ENCODE measurements around the gene ENTPD7.
"Not testable (repeated sequence)": the region's sequence is repeated elsewhere in the genome, so short reads cannot be mapped to it uniquely, and the experiment has no call there.

The ENTPD7 gene

DNA sequence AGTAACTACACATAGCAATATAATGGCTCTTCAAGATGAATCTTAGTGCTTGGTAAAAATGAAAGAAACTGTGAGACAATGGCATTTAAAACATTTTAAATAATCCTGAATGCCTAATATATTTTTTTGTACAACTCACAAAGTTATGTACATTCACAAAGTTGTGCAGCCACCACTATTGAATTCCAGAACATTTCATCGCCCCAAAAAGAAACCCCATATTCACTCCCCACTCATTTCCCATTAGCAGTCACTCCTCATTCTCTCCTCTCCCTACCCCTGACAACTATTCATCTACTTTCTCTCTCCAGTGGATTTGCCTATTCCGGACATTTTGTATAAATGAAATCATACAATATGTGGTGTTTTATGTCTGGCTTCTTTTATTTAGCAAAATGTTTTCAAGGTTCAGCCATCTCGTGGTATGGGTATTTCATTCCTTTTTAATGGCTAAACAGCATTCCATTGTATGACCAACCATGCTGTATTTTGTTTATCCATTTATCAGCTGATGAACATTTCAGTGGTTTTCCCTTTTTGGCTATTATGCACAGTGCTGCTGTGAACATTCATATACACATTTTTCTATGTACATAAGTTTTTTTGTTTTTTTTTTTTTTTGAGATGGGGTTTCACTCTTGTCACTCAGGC is 34.7 kb downstream of the ENTPD7 start:
- DNase-seq, result no peak

DNA sequence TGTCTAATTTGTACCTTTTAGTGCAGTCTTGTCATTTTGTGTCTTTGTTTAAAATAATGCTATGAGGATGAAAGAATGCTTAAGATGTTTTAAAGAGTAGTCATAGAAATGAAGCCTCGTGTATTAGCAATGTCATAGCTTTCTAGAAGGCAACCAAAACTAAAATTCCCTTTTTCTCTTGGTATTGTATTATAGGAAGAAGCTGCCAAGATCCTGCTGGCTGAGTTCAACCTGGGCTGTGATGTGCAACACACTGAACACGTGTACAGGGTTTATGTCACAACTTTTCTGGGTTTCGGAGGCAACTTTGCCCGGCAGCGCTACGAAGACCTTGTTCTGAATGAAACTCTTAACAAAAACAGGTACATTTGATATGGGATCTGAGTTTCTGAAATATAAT is 36.5 kb downstream of the ENTPD7 start:
- DNase-seq, result no peak

DNA sequence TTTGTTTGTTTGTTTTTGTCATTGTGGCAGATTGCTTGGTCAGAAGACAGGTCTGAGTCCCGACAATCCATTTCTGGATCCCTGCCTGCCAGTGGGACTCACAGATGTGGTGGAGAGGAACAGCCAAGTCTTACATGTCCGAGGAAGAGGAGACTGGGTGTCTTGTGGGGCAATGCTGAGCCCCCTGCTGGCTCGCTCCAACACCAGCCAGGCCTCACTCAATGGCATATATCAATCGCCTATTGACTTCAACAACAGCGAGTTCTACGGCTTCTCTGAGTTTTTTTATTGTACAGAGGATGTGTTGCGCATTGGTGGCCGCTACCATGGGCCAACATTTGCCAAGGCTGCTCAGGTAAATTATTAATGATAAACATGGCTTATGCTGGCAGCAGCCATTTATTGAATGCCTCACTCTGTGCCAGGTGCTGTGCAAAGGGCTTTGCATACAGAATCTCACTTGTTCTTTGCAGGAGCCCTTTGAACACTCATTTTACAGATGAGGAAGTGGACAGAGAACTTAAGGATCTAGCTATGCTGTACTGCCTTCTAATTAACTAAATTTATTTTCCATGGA is 39.3 kb downstream of the ENTPD7 start:
- no peak for DNase-seq

DNA sequence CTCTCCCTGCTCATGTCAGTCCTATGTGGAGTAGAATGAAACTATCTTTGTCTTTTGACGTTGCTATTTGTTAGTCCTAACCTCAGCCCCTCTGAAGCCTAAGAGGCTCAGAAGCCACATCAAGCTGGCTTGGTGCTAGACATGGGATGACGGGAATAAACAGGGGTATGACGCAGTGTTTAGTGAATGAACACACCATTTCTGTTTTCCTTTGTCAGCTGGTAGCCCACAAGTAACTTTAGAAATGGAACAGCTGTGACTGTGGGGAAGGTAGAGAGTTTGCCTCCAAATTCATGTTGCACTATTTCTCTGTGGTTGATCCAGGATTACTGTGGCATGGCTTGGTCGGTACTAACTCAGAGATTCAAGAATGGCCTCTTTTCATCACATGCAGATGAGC is 41.3 kb downstream of the ENTPD7 start:
- DNase-seq, result no peak

GRCh38 chr10:99708428-99709012 is 49.2 kb downstream of the ENTPD7 start:
- DNase-seq, result no peak

- no peak for DNase-seq
Observed at GRCh38 chr10:99709480-99710229, 50.3 kb downstream of the ENTPD7 start.

DNA sequence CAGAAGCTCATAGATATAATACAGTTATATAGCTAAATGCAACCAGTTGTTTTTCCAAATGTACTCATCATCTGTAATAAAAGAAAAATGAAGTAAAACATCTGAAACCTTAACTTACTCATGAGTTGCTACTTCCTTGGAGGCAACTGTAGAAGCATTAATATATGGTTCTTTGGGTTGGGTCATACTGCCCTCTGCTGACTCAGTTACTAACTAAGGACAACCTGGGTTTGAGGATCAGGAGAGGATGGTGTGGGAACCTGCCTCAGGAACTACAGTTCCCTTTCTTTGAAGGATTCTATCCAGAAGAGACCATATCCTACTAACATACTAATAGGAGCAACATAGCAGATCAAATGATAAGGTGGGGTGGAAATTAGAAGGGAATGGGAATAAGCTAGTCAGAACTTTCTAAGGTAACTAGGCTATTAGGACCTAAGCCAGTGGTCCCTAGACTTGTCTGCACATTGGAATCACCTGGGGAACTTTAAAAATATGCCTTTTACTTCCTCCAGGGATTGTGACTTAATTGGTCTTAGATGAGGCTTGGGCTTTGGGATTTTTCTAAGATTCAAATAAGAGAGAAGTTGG is 51.9 kb downstream of the ENTPD7 start:
- no peak for DNase-seq

DNA sequence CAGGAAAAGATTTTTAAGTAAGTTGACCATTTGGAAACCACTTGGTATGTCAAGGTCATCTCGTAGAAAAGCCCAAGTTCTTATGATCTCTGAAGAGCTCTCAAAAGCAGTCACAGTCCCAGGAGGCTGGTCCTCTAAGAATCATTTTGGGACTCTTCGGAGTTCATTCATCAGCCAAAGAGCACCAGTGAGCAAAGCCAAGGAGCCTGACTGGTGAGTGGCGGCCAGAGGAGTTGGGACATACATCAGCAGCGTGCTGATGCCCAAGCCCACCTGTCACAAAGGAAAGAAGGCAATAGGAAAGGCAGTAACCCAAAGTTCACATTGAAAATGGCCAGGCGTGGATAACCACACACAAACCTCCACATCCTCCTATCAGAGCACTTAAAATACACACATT is 55.1 kb downstream of the ENTPD7 start:
- DNase-seq, result no peak

DNA sequence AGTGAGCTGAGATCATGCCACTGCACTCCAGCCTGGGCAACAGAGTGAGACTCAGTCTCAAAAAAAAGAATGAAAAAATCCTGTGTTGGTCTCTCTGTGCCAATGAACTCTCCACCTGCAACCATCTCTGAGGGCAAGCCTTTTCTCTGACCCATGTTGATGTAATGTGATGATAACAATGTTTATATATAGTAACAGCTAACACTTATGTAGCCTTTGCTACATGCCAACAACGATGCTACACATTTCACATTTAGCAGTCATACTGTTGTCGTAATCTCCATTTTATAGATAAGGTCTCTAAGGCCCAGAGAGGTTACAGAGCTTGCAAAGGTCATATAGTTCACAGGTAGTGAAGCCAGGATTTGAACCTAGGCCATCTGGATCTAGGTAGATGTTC is 61.1 kb downstream of the ENTPD7 start:
- DNase-seq, result no peak

GRCh38 chr10:99730026-99730425 is 70.7 kb downstream of the ENTPD7 start:
- DNase-seq, result no peak

GRCh38 chr10:99731306-99732032 is 72.2 kb downstream of the ENTPD7 start:
- no peak for DNase-seq

DNA sequence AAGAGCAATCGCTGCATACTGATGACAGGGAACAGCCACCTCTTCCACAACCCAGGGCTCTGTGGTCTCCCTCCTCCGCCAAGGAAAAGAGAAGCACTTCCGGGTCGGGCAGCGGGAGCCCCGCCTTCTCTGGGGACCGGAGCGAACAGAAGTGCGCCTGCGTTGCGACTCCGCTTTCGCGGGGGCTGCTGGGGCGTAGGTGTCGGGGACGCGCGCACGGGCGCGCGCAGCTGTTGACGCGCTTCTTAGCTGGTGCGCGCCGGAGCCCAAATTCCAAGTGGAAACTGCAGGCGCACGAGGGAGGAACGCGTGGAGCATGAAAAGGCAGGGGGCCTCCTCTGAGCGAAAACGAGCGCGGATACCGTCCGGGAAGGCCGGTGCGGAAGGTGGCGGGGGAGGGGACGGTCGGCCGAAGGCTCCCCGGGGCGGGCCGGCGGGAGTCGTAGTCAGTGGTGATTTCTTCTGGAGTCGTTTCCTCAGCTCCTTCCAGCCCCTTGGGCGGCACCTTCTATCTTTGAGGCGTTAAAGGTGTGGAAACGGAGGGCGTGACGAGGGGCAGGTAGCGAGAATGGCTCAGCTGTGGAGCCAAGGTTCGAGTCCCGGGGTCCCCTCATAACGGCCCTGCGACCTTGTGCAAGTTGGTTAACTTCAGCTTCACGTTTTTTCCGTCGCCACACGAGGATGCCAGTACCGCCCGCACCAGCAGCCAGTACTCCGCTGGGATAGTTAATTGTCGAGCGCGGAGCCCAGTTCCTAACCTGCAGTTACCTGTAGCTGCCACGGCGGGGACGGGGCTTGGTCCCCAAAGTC is 72.9 kb downstream of the ENTPD7 start, which contains the start of the genes COX15 and CUTC:
Gene COX15 (minus strand): TSS at position 95 of the 810 bp plus-strand sequence. CDS start 78 bp downstream, at position 17.
Gene CUTC (plus strand): TSS at position 202 of the 810 bp plus-strand sequence. CDS start 115 bp downstream, at position 317.
- peak; percentile 64 to 97 (median 94) for DNase-seq

DNA sequence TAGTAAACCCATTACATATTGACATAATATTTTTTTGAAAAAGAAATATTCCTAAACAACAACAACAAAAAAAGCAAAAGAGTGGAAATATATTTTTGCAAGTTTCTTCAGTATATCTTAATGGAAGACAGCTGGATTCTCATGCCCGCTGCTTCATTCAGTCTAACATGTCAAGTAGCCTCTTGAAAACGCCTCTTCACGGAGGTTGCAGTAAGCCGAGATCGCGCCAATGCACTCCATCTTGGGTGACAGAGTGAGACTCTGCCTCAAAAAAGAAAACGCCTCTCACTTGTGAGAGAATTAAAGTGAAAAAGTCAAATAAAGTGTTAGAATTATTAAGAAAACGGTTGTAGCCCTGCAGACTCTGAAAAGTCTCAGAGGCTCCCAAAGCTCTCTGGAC is 74.1 kb downstream of the ENTPD7 start:
- peak in 1 of 14 donors; percentile 8 for DNase-seq

- DNase-seq, result not testable (repeated sequence)
Observed at GRCh38 chr10:99734111-99734510, 74.8 kb downstream of the ENTPD7 start.

- no peak for DNase-seq
Observed at GRCh38 chr10:99740260-99740659, 81.0 kb downstream of the ENTPD7 start.

DNA sequence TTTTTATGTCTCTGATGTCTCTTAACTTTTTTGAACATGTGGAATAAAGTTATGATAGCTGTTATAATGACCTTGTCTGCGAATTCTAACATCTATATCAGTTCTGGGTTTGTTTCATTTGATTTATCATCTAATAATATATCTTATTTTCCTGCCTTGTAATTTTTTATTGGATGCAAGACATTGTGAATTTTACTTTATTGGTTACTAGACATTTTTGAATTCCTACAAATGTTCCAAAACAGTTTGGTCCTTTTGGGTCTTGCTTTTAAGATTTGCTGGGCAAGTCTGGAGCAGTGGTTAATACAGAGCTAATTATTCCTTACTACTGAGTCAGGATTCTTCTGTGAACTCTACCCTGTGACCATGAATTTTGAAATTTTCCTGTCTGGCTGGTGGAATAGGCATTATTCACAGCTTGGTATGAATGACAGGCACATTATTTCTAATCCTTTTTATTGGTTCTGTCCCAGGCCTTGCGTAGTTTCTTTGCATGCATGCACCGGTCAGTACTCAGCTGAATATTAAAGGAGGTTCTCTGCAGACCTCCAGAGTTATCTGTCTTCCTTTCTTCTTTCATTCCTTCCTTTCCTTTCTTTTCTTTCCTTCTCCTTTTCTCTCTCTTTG is 81.7 kb downstream of the ENTPD7 start:
- no peak for DNase-seq

- no peak for DNase-seq
Observed at GRCh38 chr10:99742254-99742653, 82.9 kb downstream of the ENTPD7 start.

DNA sequence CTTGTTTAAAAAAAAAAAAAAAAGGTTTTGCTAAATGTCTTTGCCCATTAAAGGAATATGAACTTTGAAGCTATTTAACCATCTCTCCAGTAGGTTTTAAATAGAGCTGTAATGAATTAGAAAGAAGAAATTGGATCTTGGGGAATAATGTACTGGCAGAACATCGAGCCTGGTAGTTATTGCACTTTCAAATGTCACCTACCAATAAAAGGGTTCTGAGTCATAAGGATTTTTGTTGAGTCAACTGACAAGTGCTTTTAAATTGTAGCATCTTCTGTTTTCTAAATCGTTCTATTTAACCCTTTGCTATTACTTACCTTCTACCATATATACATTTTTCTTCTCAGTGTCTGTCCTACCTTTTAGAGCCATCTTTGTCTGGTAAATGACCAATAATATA is 83.4 kb downstream of the ENTPD7 start:
- no peak for DNase-seq

DNA sequence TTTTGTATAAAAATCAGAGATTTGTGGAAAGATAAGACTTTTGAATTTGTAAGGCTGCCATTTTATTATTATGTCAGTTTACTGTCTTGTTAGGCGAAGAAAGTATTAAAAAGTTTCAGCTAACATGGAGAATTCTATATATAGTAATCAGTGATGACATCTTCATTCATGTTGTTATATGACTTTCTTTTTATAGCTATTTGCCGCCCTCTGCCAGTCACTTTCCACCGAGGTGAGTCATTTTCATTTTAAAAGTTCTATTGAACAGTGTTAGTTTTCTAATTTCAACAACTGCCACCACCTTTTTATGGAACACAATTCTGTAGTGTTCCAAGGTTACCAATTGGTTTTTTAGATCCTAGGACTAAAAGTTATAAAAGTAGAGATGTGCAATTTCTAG is 84.5 kb downstream of the ENTPD7 start:
- no peak for DNase-seq

GRCh38 chr10:99746166-99746565 is 86.9 kb downstream of the ENTPD7 start:
- not testable (repeated sequence) for DNase-seq

All from C1 segment of cervical spinal cord (tissue), 14 donors.